Liver (tissue), 9 donors: ENCODE results near the gene EXD2. TPM values are rescaled to one million over a fixed set of nuclear protein-coding genes. Genes with fewer than 3 reads are reported as not detected.
A peak's percentile ranks its signal among the peaks of the same experiment; 100 is the strongest.

Experiments used
- DNase-seq: peaks from one replicate; pipeline ENCODE4 v3.0.0-alpha.2; 2017; ENCODE audit warnings: low spot score
- H3K27ac ChIP-seq, 2 donors: one replicate each; pipeline ENCODE4 v1.7.0; 2013; ENCODE audit warnings: inconsistent platforms in 2 of 2, low read length in 2 of 2, control low read depth in 1 of 2, low read depth in 1 of 2, mild to moderate bottlenecking in 1 of 2
- H3K27me3 ChIP-seq, 4 donors: one replicate each; pipeline versions ENCODE4 v1.6.1 to v1.7.0; 2013; ENCODE audit warnings: low read length in 3 of 4, inconsistent platforms in 1 of 4, mild to moderate bottlenecking in 1 of 4, moderate library complexity in 1 of 4; ENCODE audit not compliant: control insufficient read depth in 4 of 4, insufficient read depth in 4 of 4
- H3K36me3 ChIP-seq, 4 donors: one replicate each; pipeline versions ENCODE4 v1.6.1 to v1.7.0; 2013; ENCODE audit warnings: low read length in 3 of 4, mild to moderate bottlenecking in 3 of 4, low read depth in 1 of 4, moderate library complexity in 1 of 4; ENCODE audit not compliant: control insufficient read depth in 4 of 4, insufficient read depth in 3 of 4
- H3K4me1 ChIP-seq, 4 donors: one replicate each; pipeline versions ENCODE4 v1.6.1 to v1.7.0; 2013; ENCODE audit warnings: low read length in 3 of 4, mild to moderate bottlenecking in 3 of 4, moderate library complexity in 1 of 4; ENCODE audit not compliant: control insufficient read depth in 4 of 4, insufficient read depth in 4 of 4
- H3K4me3 ChIP-seq, 3 donors: one replicate each; pipeline versions ENCODE4 v1.6.1 to v1.7.0; 2013; ENCODE audit warnings: low read length in 3 of 3, control low read depth in 1 of 3, low read depth in 1 of 3, mild to moderate bottlenecking in 1 of 3
- H3K9ac ChIP-seq, 2 donors: one replicate each; pipeline ENCODE4 v1.7.0; 2013; ENCODE audit warnings: low read length in 2 of 2, mild to moderate bottlenecking in 2 of 2, moderate library complexity in 2 of 2, control low read depth in 1 of 2, low read depth in 1 of 2
- H3K9me3 ChIP-seq, 4 donors: one replicate each; pipeline versions ENCODE4 v1.6.1 to v1.7.0; 2013; ENCODE audit warnings: low read length in 3 of 4; ENCODE audit not compliant: control insufficient read depth in 4 of 4
- ATF3 ChIP-seq: IDR thresholded peaks from 2 replicates; pipeline ENCODE4 v1.6.1; 2016; ENCODE audit warnings: antibody characterized with exemption
- CTCF ChIP-seq: fragments of 150-350 bp; IDR thresholded peaks from 2 replicates; pipeline ENCODE4 v1.5.1; 2017; ENCODE audit warnings: improper control_type of control experiment, low read depth, low read length; ENCODE audit not compliant: missing input control
- EGR1 ChIP-seq, 2 donors: IDR thresholded peaks; 2 replicates each; pipeline ENCODE4 v1.6.1; 2016 to 2018; ENCODE audit warnings: antibody characterized with exemption in 2 of 2, low read depth in 2 of 2
- FOXA1 ChIP-seq: IDR thresholded peaks from 2 replicates; pipeline ENCODE4 v1.6.1; 2016; ENCODE audit warnings: antibody characterized with exemption
- HNF4A ChIP-seq, 2 donors: conservative IDR thresholded peaks; 2 replicates each; pipeline ENCODE4 v1.6.1; 2016; ENCODE audit warnings: antibody characterized with exemption in 2 of 2, mild to moderate bottlenecking in 2 of 2
- JUND ChIP-seq, 2 donors: IDR thresholded peaks; 2 replicates each; pipeline ENCODE4 v1.6.1; 2016; ENCODE audit warnings: antibody characterized with exemption in 2 of 2
- NR2F2 ChIP-seq: IDR thresholded peaks from 2 replicates; pipeline ENCODE4 v1.6.1; 2016; ENCODE audit warnings: antibody characterized with exemption
- RAD21 ChIP-seq, 2 donors: IDR thresholded peaks; 2 replicates each; pipeline ENCODE4 v1.6.1; 2016; ENCODE audit warnings: antibody characterized with exemption in 2 of 2, mild to moderate bottlenecking in 2 of 2
- REST ChIP-seq: IDR thresholded peaks from 2 replicates; pipeline ENCODE4 v1.6.1; 2016; ENCODE audit warnings: antibody characterized with exemption, mild to moderate bottlenecking
- RXRA ChIP-seq, 2 donors: IDR thresholded peaks; 2 replicates each; pipeline ENCODE4 v1.6.1; 2017 to 2018; ENCODE audit warnings: antibody characterized with exemption in 2 of 2, mild to moderate bottlenecking in 1 of 2
- SP1 ChIP-seq: IDR thresholded peaks from 2 replicates; pipeline ENCODE4 v1.6.1; 2018; ENCODE audit warnings: antibody characterized with exemption, mild to moderate bottlenecking
- YY1 ChIP-seq: IDR thresholded peaks from 2 replicates; pipeline ENCODE4 v1.6.1; 2016; ENCODE audit warnings: antibody characterized with exemption, mild to moderate bottlenecking
- WGBS: extraction: QIAGEN DNeasy Blood & Tissue Kit; methylation state at CpG from one replicate; pipeline ENCODE4 v1.1.7; 2013; 5-methylcytosine and 5-hydroxymethylcytosine counted together
- polyA plus RNA-seq, 2 donors: library from polyadenylated mRNA; stranded (reverse) in 1 of 2; unstranded in 1 of 2; fragments of 200-250 nt in 1 of 2; fragments of >200 nt in 1 of 2; fragmentation: Nextera tagmentation in 1 of 2; extraction: Ambion mirVana in 1 of 2; gene quantifications; one replicate each; pipeline versions ENCODE4 v1.2.1 to v1.2.3, GENCODE V29; 2013 to 2015
- total RNA-seq, 2 donors: library from RNA; depleted of rRNA; stranded (reverse); fragments of >200 nt; gene quantifications; one replicate each; pipeline ENCODE4 v1.2.3, GENCODE V29; 2014
- donor health status: healthy.
- donor health status: healthy.
- donor health status: healthy.
- donor health status: healthy.
- donor health status: healthy.

Gene EXD2
- total and polyA plus RNA-seq, 4 donors, result 4.7 to 8.8 (median 5.0) TPM

GRCh38 chr14:69149461-69150244 lies 41.6 kb upstream of the EXD2 start:
- H3K36me3 ChIP-seq, result peaks cover 0 to 5% (median 0%) of the 10 kb centered on the region in 4 donors
- no peak overlapping the region for H3K27ac ChIP-seq
- TF ChIP-seq RXRA (IDR thresholded peaks at IDR 0.05), result no peak
- no peak for TF ChIP-seq FOXA1
- no peak for TF ChIP-seq NR2F2
- TF ChIP-seq SP1, result no peak
- no peak for TF ChIP-seq EGR1 (IDR thresholded peaks at IDR 0.05; ENCODE audit: low read depth in 2 of 2)
- no peak for TF ChIP-seq CTCF
- no peak for TF ChIP-seq HNF4A (conservative IDR thresholded peaks at IDR 0.05)
- TF ChIP-seq REST, result no peak
- TF ChIP-seq ATF3, result no peak
- no peak for TF ChIP-seq RAD21 (IDR thresholded peaks at IDR 0.05)
- TF ChIP-seq YY1, result no peak
- no peak for TF ChIP-seq JUND (IDR thresholded peaks at IDR 0.05)
- no peaks in the 10 kb centered on the region for H3K27me3 ChIP-seq
- peaks cover 5 to 27% (median 13%) of the 10 kb centered on the region in 4 donors for H3K4me1 ChIP-seq
- no peak overlapping the region for H3K9ac ChIP-seq
- no peak overlapping the region for H3K4me3 ChIP-seq
- no peaks in the 10 kb centered on the region for H3K9me3 ChIP-seq
- DNase-seq, result no peak
- WGBS, result 45% methylated on average over 2 of the region's 2 CpGs

GRCh38 chr14:69151458-69152180 lies 39.7 kb upstream of the EXD2 start:
- WGBS, result under 1% methylated on average over 57 of the region's 57 CpGs

More at GRCh38 chr14:69151458-69152180, 39.7 kb upstream of the EXD2 start:
- no peaks in the 10 kb centered on the region for H3K9me3 ChIP-seq
- H3K4me3 ChIP-seq, result peak overlapping the region; percentile 69 to 96 (median 89)
- peak overlapping the region; percentile 87 to 93 for H3K27ac ChIP-seq
- DNase-seq, result peak; percentile 81
- TF ChIP-seq YY1 (peak; percentile 15), CTCF (peak; percentile 29), EGR1 (IDR thresholded peaks at IDR 0.05; ENCODE audit: low read depth in 2 of 2) (no peak), RAD21 (IDR thresholded peaks at IDR 0.05) (peak in 1 of 2 donors; percentile 29)
- H3K27me3 ChIP-seq, result no peaks in the 10 kb centered on the region
- H3K4me1 ChIP-seq, result peaks cover 5 to 21% (median 13%) of the 10 kb centered on the region in 4 donors
- peaks cover 0 to 5% (median 0%) of the 10 kb centered on the region in 4 donors for H3K36me3 ChIP-seq
- peak overlapping the region; percentile 88 to 91 for H3K9ac ChIP-seq
